ENCODE measurements around the gene ATAD3C. TPM values are rescaled to one million over a fixed set of nuclear protein-coding genes. Genes with fewer than 3 reads are reported as not detected.
A peak's percentile ranks its signal among the peaks of the same experiment; 100 is the strongest.
"Not testable (repeated sequence)": the region's sequence is repeated elsewhere in the genome, so short reads cannot be mapped to it uniquely, and the experiment has no call there.

Gene ATAD3C
- total RNA-seq, 1 donor from 2014 or later, result not detected

- H3K27me3 Mint-ChIP-seq (ENCODE audit: insufficient read depth, low read depth), result peaks cover 4% of the 10 kb centered on the region
- Histone ChIP-seq H3K9me3 (ENCODE audit: low read depth) (no peaks in the 10 kb centered on the region), H3K4me3 (no peak overlapping the region), H3K79me2 (ENCODE audit: low read depth) (no peaks in the 10 kb centered on the region), H3K36me3 (no peaks in the 10 kb centered on the region), H2AFZ (replicated peaks) (no peak overlapping the region), H3K9ac (no peak overlapping the region), H3K4me2 (no peak overlapping the region), H4K20me1 (ENCODE audit: low read depth) (no peaks in the 10 kb centered on the region), H3K4me1 (no peaks in the 10 kb centered on the region), H3K27me3 (no peaks in the 10 kb centered on the region), H3K27ac (no peak overlapping the region), H3F3A (ENCODE audit: low read depth) (no peaks in the 10 kb centered on the region)
- no peak overlapping the region for H3K27ac Mint-ChIP-seq
- no peak for DNase-seq (ENCODE audit: low spot score)
- H3K36me3 Mint-ChIP-seq, result no peaks in the 10 kb centered on the region
- TF ChIP-seq EZH2 (IDR thresholded peaks at IDR 0.05) (no peak), EZH2phosphoT487 (IDR thresholded peaks at IDR 0.05) (no peak)
- H3K9me3 Mint-ChIP-seq, result no peaks in the 10 kb centered on the region
- no peak overlapping the region for H3K4me3 Mint-ChIP-seq
- H3K4me1 Mint-ChIP-seq, result no peaks in the 10 kb centered on the region
Measured at GRCh38 chr1:1455366-1455884, 5.9 kb downstream of the ATAD3C start.

- H3K9me3 Mint-ChIP-seq; DNase-seq (ENCODE audit: low spot score); H4K20me1 ChIP-seq (ENCODE audit: low read depth); H3K79me2 ChIP-seq (ENCODE audit: low read depth); H3K4me1 Mint-ChIP-seq; H3K4me3 ChIP-seq; H3K4me1 ChIP-seq; H3F3A ChIP-seq (ENCODE audit: low read depth); H3K36me3 ChIP-seq; H3K27ac Mint-ChIP-seq; H3K4me3 Mint-ChIP-seq; H3K27me3 Mint-ChIP-seq (ENCODE audit: insufficient read depth, low read depth); H2AFZ ChIP-seq (replicated peaks); H3K36me3 Mint-ChIP-seq; H3K27ac ChIP-seq; H3K27me3 ChIP-seq; H3K4me2 ChIP-seq; H3K9ac ChIP-seq; H3K9me3 ChIP-seq (ENCODE audit: low read depth): not testable (repeated sequence)
Measured at GRCh38 chr1:1455934-1456333, 6.4 kb downstream of the ATAD3C start.

- H3K36me3 Mint-ChIP-seq; H2AFZ ChIP-seq (replicated peaks); H3K27me3 ChIP-seq; H3K4me3 Mint-ChIP-seq; H3K9me3 Mint-ChIP-seq; H3K4me1 ChIP-seq; H3K4me2 ChIP-seq; H3K79me2 ChIP-seq (ENCODE audit: low read depth); H4K20me1 ChIP-seq (ENCODE audit: low read depth); H3F3A ChIP-seq (ENCODE audit: low read depth); H3K27ac ChIP-seq; H3K27me3 Mint-ChIP-seq (ENCODE audit: insufficient read depth, low read depth); DNase-seq (ENCODE audit: low spot score); H3K9ac ChIP-seq; H3K4me1 Mint-ChIP-seq; H3K4me3 ChIP-seq; H3K9me3 ChIP-seq (ENCODE audit: low read depth); H3K36me3 ChIP-seq: not testable (repeated sequence)
- peak overlapping the region; percentile 29 for H3K27ac Mint-ChIP-seq
Measured at GRCh38 chr1:1456683-1457255, 7.3 kb downstream of the ATAD3C start.

- not testable (repeated sequence) for H3F3A ChIP-seq (ENCODE audit: low read depth); H3K9me3 ChIP-seq (ENCODE audit: low read depth); H3K36me3 Mint-ChIP-seq; H3K27ac Mint-ChIP-seq; H3K9ac ChIP-seq; H3K4me1 ChIP-seq; H3K4me3 Mint-ChIP-seq; DNase-seq (ENCODE audit: low spot score); H3K27me3 ChIP-seq; H3K9me3 Mint-ChIP-seq; H3K27ac ChIP-seq; H3K4me2 ChIP-seq; H3K4me1 Mint-ChIP-seq; H4K20me1 ChIP-seq (ENCODE audit: low read depth); H3K79me2 ChIP-seq (ENCODE audit: low read depth); H2AFZ ChIP-seq (replicated peaks); H3K27me3 Mint-ChIP-seq (ENCODE audit: insufficient read depth, low read depth); H3K4me3 ChIP-seq; H3K36me3 ChIP-seq
Measured at GRCh38 chr1:1459156-1459555, 9.7 kb downstream of the ATAD3C start.

- not testable (repeated sequence) for H3K79me2 ChIP-seq (ENCODE audit: low read depth); H3K36me3 ChIP-seq; H3K27ac ChIP-seq; H3K4me3 ChIP-seq; H3K9ac ChIP-seq; H2AFZ ChIP-seq (replicated peaks); DNase-seq (ENCODE audit: low spot score); H3K36me3 Mint-ChIP-seq; H3K9me3 ChIP-seq (ENCODE audit: low read depth); H3K4me2 ChIP-seq; H3K27ac Mint-ChIP-seq; H3K4me3 Mint-ChIP-seq; H3K27me3 Mint-ChIP-seq (ENCODE audit: insufficient read depth, low read depth); H4K20me1 ChIP-seq (ENCODE audit: low read depth); H3K4me1 ChIP-seq; H3K27me3 ChIP-seq; H3K4me1 Mint-ChIP-seq; H3K9me3 Mint-ChIP-seq; H3F3A ChIP-seq (ENCODE audit: low read depth)
Measured at GRCh38 chr1:1459711-1460110, 10.2 kb downstream of the ATAD3C start.

All from neural progenitor cell (in vitro differentiated cells).